NK-92 (cell line): ENCODE measurements around the gene AUTS2.

Experiments
- DNase-seq: peaks from one replicate; lab custom pipeline; 2025; ENCODE audit not compliant: unreplicated experiment; lab: John Stamatoyannopoulos, UW

AUTS2 gene

GRCh38 chr7:70554646-70555045 lies 956.4 kb downstream of the AUTS2 start:
- no peak for DNase-seq

DNA sequence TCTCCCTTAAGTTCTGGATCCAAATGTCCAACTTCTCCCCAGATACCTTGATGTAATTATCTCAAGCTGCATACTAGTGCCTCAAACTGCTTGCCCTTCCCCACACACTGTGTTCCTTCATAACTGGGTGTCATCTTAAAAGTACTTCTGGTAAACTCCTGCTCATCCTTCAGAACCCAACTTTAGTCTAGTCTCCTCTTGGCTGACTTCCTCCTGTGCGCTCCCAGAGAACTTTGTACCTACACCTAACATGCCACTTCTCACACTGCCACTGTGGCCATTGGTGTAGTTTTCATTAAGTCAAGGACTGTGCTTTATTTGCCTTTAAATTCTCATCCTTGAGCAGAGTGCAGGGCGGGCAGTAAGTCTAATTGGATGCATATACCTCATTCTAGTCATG lies 958.5 kb downstream of the AUTS2 start:
- DNase-seq = no peak

DNA sequence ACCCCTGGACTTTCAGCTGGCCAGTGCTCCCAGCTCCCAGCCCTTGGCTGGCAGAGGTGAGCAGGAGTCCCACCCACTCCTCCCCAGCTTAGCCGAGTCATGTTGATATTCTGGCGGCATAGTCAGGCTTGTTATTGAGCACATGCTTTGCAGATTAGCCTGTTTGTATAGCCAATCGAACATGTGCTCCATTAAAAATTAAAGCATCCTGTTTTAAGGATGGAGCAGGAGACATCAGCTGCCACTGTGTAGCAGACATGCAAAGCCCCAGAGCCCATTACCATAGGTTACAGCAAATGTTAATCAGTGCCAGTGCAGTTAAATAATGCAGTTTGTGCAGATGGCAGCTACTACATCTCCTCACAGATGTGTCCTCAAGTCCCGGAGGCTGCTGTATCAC lies 959.1 kb downstream of the AUTS2 start:
- DNase-seq = no peak

DNA sequence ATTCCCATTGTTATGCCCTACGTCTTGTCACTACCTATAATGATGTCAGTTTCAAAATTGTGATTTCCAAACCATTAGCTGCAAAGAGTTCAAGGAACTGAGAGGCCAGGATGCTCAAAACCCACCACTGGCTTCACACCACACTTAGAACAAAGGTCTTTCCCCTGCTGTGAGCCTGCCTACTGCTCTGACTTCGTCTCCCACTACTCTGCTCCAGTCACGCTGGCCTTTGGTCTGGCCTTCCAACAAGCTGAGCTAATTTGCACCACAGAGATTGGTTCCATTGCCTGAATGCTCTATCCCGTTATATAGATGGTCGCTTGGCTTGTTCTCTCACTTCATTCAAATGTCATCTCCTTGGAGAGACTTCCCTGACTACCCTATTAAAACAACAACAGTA lies 961.5 kb downstream of the AUTS2 start:
- DNase-seq = no peak

- no peak for DNase-seq
Observed at GRCh38 chr7:70563960-70564359, 965.7 kb downstream of the AUTS2 start.

GRCh38 chr7:70565721-70566370 lies 967.6 kb downstream of the AUTS2 start:
- no peak for DNase-seq

- DNase-seq = no peak
Observed at GRCh38 chr7:70566671-70567070, 968.4 kb downstream of the AUTS2 start.

DNA sequence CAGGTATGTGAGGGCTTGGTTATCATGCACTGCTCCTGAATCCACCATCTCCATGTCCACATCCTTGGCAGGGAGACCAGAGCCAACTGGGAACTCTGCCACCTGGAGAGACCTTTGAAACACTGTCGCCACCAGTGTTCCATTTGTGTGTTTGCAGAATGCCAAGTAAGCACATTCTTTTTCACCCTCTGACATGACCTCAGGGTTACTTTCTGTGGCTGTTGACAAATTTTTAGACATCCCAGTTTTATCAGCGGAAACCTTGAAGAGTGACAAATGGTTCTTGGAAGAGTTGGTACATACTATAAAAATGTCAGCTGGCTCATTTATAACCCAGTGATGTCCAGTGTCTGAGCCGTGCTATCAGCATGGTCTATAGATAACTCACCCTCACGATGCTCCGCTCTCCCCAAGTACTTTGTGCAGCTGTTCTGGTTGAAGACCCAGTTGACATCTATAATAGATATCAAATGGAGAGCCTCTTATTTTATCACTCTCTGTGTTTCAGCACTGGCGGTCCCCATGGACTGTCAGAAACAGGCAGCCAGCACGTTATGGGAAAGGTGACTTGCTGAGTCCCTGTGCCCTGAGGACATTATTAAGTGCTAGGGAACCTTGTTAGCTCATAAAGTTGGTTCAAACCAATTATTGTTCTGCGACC lies 970.5 kb downstream of the AUTS2 start:
- no peak for DNase-seq

- no peak for DNase-seq
Observed at GRCh38 chr7:70569335-70569819, 971.1 kb downstream of the AUTS2 start.

- no peak for DNase-seq
Observed at GRCh38 chr7:70570029-70570428, 971.8 kb downstream of the AUTS2 start.

- DNase-seq = no peak
Observed at GRCh38 chr7:70570961-70571360, 972.7 kb downstream of the AUTS2 start.

DNA sequence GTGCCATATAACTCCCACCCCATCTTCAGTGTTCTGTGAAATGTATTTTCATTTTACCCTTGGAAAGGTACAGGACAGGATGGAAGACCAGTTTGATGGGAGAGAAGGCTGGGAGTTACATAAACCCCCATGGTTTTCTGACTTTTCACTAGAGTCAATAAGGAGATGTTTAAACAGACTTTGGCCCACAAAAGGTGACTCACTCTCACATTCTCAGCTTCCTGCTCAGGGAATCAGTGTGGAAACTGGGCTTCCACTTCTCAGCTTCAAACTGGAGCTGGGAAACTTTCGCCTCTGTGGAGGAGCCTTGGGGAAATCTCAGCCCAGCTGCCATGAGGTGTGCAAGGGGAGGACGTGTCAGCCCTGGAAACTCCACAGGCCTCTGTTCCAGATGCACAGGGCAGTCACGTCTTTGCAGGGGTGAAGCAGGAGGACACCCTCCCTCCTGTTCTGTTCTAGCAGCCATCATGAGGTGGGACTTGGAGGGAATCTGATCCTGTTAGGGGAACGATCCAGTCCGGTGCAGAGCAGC lies 973.2 kb downstream of the AUTS2 start:
- no peak for DNase-seq

GRCh38 chr7:70571961-70572360 lies 973.7 kb downstream of the AUTS2 start:
- no peak for DNase-seq

GRCh38 chr7:70572571-70572970 lies 974.3 kb downstream of the AUTS2 start:
- no peak for DNase-seq

- DNase-seq = no peak
Observed at GRCh38 chr7:70573071-70573661, 974.9 kb downstream of the AUTS2 start.

- DNase-seq = no peak
Observed at GRCh38 chr7:70573696-70574095, 975.4 kb downstream of the AUTS2 start.

GRCh38 chr7:70574314-70574834 lies 976.1 kb downstream of the AUTS2 start:
- no peak for DNase-seq

GRCh38 chr7:70574970-70575799 lies 976.9 kb downstream of the AUTS2 start:
- DNase-seq = no peak

DNA sequence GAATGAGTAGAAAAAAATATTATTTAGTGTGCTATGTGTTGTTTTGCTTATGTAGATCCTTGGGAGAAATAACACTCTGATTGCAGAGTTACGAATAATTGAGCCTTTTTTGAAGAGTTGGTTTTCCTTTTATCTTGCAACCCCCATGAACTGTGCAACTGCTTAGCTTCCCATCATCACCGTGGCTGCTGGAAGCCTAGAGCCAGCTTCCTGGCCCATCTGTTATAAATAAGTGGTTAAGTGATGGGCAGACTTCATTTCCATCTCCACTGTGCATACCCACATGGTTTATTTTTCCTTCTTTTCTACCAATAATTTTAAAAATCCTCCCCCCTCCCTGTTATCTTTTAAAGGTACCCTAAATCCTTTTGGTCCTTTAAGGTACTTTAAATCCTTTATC lies 978.8 kb downstream of the AUTS2 start:
- no peak for DNase-seq

GRCh38 chr7:70578131-70578530 lies 979.9 kb downstream of the AUTS2 start:
- no peak for DNase-seq
